Motor neuron (in vitro differentiated cells): ENCODE measurements around the gene TMIE. TPM values are rescaled to one million over a fixed set of nuclear protein-coding genes. Genes with fewer than 3 reads are reported as not detected.
A peak's percentile ranks its signal among the peaks of the same experiment; 100 is the strongest.
"Not testable (repeated sequence)": the region's sequence is repeated elsewhere in the genome, so short reads cannot be mapped to it uniquely, and the experiment has no call there.

Source experiments
- ATAC-seq, 8 experiments: fragments of 200-7000 bp; cut with Tn5 transposase; replicated peaks in 6 of 8; 2 replicates each; pipeline ENCODE4 v1.8.0; 2021; ENCODE audit warnings: mild to moderate bottlenecking in 8 of 8, moderate library complexity in 8 of 8
- H3K27ac ChIP-seq, 2 donors: fragments of 250-450 bp; sonication (Bioruptor Pico); 2 replicates each; pipeline ENCODE4 v1.9.0; 2021; ENCODE audit warnings: antibody characterized with exemption in 2 of 2, mild to moderate bottlenecking in 2 of 2, moderate library complexity in 1 of 2
- H3K4me1 ChIP-seq, 2 donors: fragments of 250-450 bp; sonication (Bioruptor Pico); replicated peaks in 1 of 2; 2 replicates each; pipeline ENCODE4 v1.6.1; 2021; ENCODE audit warnings: antibody characterized with exemption in 2 of 2, mild to moderate bottlenecking in 2 of 2, moderate library complexity in 1 of 2
- H3K4me3 ChIP-seq, 5 donors: fragments of 250-450 bp; sonication (Bioruptor Pico); 2 replicates each; pipeline ENCODE4 v1.9.0; 2021; ENCODE audit warnings: antibody characterized with exemption in 5 of 5, mild to moderate bottlenecking in 5 of 5, moderate library complexity in 4 of 5
- WGBS, 10 experiments: fragments of 450-650 bp; shearing (Covaris generic); methylation state at CpG; one replicate each; pipeline ENCODE4 v1.0.0; 2022; 5-methylcytosine and 5-hydroxymethylcytosine counted together
- in situ Hi-C, 9 experiments: fragments of 400-800 bp; cut with MboI; loops; one replicate each; pipeline ENCODE4 v1.15.0; 2021; ENCODE audit warnings: low sequenced_read_pairs in 9 of 9, low pct_unique_long_range_greater_than_20kb in 2 of 9; ENCODE audit not compliant: unreplicated experiment in 9 of 9
- total RNA-seq, 8 experiments: library from RNA; unstranded; fragments of 300-600 nt; gene quantifications; 2 replicates each; pipeline versions ENCODE4 v1.2.3 to v1.2.4, GENCODE V29; 2022

The TMIE gene
- total RNA-seq, 8 experiments from 2014 or later: 0.25 to 2.6 (median 0.82) TPM; not detected in 2

DNA sequence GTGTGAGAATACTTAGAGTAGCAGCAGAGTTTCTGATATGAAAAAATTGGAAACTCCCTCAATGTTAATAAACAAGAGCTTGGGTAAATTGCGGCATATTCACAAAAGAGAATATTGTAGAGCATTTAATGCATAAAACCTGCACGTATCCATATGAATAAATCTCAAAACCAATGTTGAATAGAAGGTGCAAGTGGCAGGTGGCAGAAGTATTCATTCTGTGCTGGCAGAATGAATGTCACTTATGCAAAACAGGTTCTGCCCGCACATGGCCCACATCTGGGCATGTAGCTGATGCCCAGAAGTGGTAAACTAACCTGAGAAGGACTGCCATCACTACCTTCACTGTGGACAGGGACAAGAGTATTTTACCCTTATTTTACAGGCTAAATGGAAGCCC is 30.6 kb downstream of the TMIE start:
- ATAC-seq: no peak
- 44 to 100% (median 95%) methylated on average over 1 to 3 of the region's 3 CpGs; no CpG with 5 or more reads in 3 of the 10 experiments for WGBS, 10 experiments
- Histone ChIP-seq H3K4me1 (no peaks in the 10 kb centered on the region), H3K27ac (no peak overlapping the region), H3K4me3 (no peak overlapping the region)
- in situ Hi-C loops: loop anchor here in 1 of 9 experiments (25.0 kb wide), 1 partner anchor 106 kb away; no protein-coding TSS in a partner anchor

DNA sequence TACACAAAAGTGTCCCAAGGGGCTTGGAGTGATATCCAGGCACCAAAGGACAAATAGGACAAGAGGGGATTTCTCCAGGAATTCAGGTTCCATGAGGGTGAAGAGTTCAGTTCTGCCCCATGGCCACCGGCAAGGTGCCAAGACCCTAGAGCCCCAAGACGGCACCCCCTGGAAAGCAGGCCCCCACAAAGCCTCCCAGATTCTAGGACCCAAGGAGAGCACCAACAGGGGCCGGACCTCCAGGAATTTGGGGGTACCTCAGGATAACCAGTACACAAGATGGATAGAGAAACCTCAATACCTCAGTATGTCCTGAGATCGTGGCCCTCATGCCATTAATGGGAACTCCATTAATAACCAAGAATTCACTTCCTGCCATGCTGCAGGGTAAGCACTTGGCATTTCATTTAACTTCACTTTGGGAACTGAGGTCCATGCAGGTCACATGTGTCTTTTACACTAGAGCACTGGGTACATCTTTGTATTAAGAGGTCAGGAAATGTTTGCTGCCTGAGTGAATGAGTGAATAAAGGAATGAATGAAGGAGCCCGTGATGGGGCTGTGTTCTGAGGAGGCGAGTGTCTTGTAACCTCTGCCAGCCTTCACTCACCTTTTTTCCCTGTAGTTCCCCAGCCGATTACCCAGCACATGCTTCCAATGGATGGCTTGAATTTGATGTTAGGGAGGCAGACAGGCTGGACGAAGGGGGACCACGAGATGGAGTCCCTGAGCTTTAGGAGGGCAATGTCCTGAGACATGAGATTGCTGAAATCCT is 32.0 kb downstream of the TMIE start:
- Histone ChIP-seq H3K4me1 (no peaks in the 10 kb centered on the region), H3K27ac (no peak overlapping the region), H3K4me3 (no peak overlapping the region)
- no peak for ATAC-seq
- in situ Hi-C loops: loop anchor here in 1 of 9 experiments (25.0 kb wide), 1 partner anchor 104 kb away; no protein-coding TSS in a partner anchor
- WGBS, 10 experiments: 0 to 100% (median 70%) methylated on average over 1 to 7 of the region's 9 CpGs; no CpG with 5 or more reads in 2 of the 10 experiments

DNA sequence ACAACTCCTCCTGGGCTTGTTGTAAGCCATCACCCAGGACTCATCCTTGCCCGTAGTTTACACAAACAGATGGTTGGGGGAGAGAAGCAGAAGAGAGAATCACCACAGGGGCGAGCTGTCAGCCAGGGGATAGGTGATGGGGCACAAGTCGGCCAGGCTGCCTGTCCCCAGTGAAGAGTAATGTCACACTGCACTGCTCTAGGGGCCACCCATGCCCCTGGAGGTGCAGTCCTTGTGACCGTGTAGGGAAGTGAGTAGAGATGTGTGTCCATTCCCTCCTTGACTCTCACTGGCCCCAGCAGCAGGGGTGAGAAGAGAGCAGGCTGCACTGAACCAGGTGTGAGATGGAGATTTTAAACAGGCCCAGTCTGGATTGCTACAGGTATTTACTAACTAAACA is 33.6 kb downstream of the TMIE start:
- Histone ChIP-seq H3K27ac (no peak overlapping the region), H3K4me1 (no peaks in the 10 kb centered on the region), H3K4me3 (no peak overlapping the region)
- 13 to 56% (median 45%) methylated on average over 1 to 3 of the region's 4 CpGs; no CpG with 5 or more reads in 4 of the 10 experiments for WGBS, 10 experiments
- in situ Hi-C loops: loop anchor here in 1 of 9 experiments (25.0 kb wide), 1 partner anchor 103 kb away; no protein-coding TSS in a partner anchor
- ATAC-seq: no peak

DNA sequence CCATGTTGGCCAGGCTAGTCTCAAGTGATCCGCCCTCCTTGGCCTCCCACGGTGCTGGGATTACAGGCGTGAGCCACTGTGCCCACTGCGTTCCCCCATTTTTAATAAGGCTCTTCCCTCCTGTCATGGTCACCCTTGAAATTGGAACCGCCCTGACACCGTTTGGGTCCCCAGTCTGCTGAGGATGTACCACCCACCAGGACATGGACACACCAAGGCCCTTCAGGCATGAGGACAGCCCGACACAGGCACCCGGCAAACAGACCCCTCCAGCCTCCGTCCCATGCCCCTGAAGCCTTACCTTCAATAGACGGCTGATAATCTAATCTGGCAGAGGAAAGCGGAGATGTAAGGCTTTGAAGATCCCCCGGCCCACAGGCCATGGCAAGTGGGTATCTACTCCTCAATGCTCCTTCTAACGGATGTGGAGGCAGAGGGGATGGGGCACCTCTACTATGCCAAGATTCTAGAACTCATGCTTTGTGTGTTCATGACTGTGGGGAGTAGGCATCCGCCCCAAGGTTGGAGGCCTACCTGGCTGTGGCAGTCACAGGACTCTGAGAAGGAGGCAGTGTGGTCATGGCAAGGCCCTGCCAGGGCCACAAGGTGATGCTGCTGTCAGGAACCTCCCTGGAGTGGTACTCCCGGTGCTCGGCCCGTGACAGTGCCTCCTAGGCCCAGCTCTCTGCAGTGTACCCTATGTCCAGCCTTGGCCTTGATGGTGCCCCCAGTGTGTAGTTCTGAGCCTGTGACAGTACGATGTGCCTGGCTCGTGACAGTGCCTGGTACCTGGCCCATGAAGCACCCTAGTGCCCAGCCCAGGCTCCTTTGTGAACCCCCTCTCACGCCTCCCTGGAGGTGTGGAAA is 35.0 kb downstream of the TMIE start:
- 20 to 100% (median 73%) methylated on average over 1 to 10 of the region's 20 CpGs; no CpG with 5 or more reads in 3 of the 10 experiments for WGBS, 10 experiments
- in situ Hi-C loops: loop anchor here in 1 of 9 experiments (25.0 kb wide), 1 partner anchor 101 kb away; no protein-coding TSS in a partner anchor
- no peak for ATAC-seq
- Histone ChIP-seq H3K27ac (no peak overlapping the region), H3K4me1 (no peaks in the 10 kb centered on the region), H3K4me3 (no peak overlapping the region)

DNA sequence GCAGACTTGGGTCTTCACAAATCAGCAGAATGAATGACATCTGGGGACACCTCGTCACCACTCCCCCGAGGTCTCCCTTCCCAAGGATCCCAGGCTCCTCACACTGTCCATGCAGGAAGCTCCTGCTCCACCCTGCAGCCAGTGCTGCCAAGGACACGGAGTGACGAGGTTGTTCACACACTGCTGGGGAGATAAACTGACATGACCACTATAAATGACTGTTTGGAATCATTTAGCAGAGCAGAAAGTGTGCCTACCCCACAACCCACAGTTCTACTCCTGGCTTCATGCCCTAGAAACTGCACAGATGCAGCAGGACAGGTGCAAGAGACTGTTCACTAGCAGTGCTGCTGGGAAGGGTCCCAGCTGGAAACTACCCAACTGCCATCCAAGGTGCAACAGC is 36.1 kb downstream of the TMIE start:
- no peaks in the 10 kb centered on the region for H3K4me1 ChIP-seq
- in situ Hi-C loops: loop anchor here in 1 of 9 experiments (25.0 kb wide), 1 partner anchor 100 kb away; no protein-coding TSS in a partner anchor
- 6 to 80% (median 60%) methylated on average over 1 to 2 of the region's 4 CpGs; no CpG with 5 or more reads in 5 of the 10 experiments for WGBS, 10 experiments
- no peak overlapping the region for H3K4me3 ChIP-seq
- ATAC-seq: no peak
- H3K27ac ChIP-seq: no peak overlapping the region

DNA sequence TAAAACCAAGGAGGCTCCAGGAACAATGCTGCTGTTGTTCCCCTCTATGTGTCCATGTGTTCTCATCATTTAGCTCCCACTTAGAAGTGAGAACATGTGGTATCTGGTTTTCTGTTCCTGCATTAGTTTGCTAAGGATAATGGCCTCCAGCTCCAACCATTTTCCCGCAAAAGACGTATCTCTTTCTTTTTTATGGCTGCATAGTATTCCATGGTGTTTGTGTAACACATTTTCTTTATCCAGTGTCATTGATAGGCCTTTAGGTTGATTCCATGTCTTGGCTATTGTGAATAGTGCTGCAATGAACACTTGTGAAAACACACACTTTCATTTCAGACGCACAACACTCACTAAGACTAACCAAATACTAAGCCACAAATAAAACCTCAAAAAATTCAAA is 38.4 kb downstream of the TMIE start:
- not testable (repeated sequence) for H3K27ac ChIP-seq, H3K4me1 ChIP-seq, H3K4me3 ChIP-seq, ATAC-seq
- in situ Hi-C loops: loop anchor here in 1 of 9 experiments (25.0 kb wide), 1 partner anchor 98 kb away; no protein-coding TSS in a partner anchor
- 64 to 100% (median 96%) methylated on average over 1 to 3 of the region's 3 CpGs; no CpG with 5 or more reads in 2 of the 10 experiments for WGBS, 10 experiments

DNA sequence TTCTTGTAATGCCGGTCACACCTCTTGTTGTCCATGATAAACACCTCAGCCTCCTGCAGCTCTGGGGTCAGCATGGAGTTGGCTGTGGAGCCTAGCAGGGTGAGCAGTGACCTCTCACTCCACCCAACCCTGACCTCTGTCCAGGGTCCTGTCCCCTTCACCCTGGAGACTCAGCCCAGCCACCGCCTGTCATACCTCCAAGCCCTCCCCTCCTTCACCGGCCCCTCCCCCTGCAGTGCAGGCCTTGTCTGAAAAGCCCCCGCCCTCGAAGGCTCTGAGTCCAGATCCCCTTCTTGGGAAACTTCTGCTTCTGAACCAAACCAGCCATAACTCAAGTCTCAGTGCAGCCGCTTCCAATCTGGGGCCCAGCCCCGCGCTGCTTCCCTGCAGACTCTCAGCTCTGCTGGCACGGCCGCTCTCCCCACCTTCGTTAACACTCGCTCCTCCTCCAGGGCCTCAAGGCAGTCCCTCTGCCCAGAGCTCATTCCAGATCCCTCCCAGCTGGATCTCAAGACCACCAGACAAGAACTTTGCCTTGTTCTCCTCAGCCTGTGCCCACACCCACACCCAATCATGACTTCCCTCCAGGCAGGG is 41.9 kb downstream of the TMIE start:
- 10 to 100% (median 44%) methylated on average over 1 to 3 of the region's 12 CpGs; no CpG with 5 or more reads in 7 of the 10 experiments for WGBS, 10 experiments
- Histone ChIP-seq H3K27ac (no peak overlapping the region), H3K4me1 (no peaks in the 10 kb centered on the region), H3K4me3 (no peak overlapping the region)
- ATAC-seq: peak in 1 of 8 experiments; percentile 51
- in situ Hi-C loops: loop anchor here in 1 of 9 experiments (25.0 kb wide), 1 partner anchor 94 kb away; no protein-coding TSS in a partner anchor

DNA sequence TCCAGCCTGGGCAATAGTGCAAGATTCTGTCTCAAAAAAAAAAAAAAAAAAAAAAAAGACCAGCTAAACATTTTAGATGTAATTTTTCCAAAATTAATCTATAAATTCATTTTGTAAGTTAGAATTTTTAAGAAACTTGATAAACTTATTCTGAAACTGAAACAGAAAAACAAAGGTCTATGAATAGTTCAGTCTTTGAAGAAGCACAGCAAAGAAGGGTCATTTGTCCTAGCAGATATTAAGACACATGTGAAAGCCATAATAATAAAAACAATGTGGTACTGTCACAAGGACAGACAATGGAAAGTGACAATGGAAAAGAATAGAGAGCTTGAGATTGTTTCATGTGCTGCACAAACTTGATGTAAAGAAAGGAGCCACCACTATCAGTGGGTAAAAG is 45.5 kb downstream of the TMIE start:
- Histone ChIP-seq H3K4me1 (no peaks in the 10 kb centered on the region), H3K4me3 (no peak overlapping the region), H3K27ac (no peak overlapping the region)
- ATAC-seq: no peak
- in situ Hi-C loops: loop anchor here in 1 of 9 experiments (25.0 kb wide), 1 partner anchor 91 kb away; no protein-coding TSS in a partner anchor

DNA sequence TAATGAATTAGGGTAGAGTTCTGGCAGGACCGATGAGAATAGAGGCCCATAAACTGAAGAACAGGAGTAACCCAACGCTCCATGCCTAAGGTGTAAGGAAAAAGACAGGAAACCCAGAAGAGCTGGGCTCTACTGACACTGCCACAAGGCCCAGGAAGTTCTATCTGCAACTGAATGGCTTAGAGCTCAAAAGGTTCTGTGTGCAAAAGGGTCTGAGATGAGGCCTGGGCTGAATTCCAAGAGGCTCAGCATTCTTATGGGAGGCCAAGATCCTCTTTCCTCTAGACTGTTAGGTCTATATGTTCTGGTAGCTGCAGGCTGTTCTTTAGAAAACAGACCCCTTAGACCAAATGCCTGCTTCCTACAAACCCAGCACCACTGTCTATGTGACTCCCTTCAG is 47.0 kb downstream of the TMIE start:
- Histone ChIP-seq H3K4me3 (no peak overlapping the region), H3K27ac (no peak overlapping the region), H3K4me1 (no peaks in the 10 kb centered on the region)
- in situ Hi-C loops: loop anchor here in 1 of 9 experiments (25.0 kb wide), 1 partner anchor 89 kb away; no protein-coding TSS in a partner anchor
- no peak for ATAC-seq
- 25 to 90% (median 69%) methylated on average over 1 to 2 of the region's 2 CpGs; no CpG with 5 or more reads in 2 of the 10 experiments for whole genome bisulfite sequencing, 10 experiments

DNA sequence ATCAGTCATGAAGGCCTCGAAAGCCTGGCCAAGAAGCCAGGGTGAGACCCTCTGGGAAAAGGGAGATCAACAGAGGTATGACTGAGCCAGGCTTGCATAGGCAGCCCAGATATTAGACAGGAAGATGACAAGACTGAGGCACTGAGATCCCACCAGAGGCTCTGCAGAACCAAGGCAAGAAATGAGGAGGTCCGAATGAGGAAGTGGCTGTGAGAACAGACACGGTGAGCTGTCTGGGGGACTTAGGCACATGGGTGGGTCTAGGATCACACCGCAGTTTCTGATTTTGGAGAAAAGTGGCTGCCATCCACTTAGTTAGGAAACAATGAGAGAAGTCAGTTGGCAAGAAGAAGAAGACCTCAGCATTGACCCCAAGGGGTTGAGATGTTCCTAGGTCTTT is 47.9 kb downstream of the TMIE start:
- Histone ChIP-seq H3K4me1 (no peaks in the 10 kb centered on the region), H3K27ac (no peak overlapping the region), H3K4me3 (no peak overlapping the region)
- no peak for ATAC-seq
- in situ Hi-C loops: loop anchor here in 1 of 9 experiments (25.0 kb wide), 1 partner anchor 88 kb away; no protein-coding TSS in a partner anchor
- WGBS, 10 experiments: 67 to 100% (median 87%) methylated on average over 1 to 3 of the region's 4 CpGs; no CpG with 5 or more reads in 4 of the 10 experiments

DNA sequence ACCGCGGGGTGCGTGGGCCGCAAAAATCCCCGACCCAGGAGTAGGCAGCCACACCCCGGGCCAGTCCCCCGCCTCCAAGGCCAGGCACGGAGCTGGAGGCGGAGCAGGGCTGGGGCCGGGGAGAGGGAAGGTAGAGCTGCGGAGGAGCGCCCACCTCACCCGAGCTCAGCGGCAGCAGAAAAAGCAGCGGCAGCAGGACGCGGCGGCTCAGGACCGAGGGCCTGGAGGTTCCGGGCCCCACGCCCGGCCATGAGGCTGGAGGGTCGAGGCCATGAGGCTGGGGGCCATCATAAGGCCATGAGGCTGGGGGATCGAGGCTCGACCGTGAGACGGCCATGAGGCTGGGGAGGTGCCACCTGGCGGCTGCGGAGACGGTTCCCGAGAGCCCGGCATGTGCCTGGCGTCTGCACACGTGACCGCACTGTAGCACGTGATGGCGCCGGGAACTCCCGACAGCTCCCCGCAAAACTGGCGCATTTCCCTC is 49.4 kb downstream of the TMIE start:
- WGBS, 10 experiments: 60 to 100% (median 93%) methylated on average over 1 to 10 of the region's 41 CpGs; no CpG with 5 or more reads in 7 of the 10 experiments
- no peaks in the 10 kb centered on the region for H3K4me1 ChIP-seq
- no peak overlapping the region for H3K27ac ChIP-seq
- in situ Hi-C loops: loop anchor here in 1 of 9 experiments (10.0 kb wide), 1 partner anchor 64 kb away; no protein-coding TSS in a partner anchor
- H3K4me3 ChIP-seq: no peak overlapping the region
- ATAC-seq: no peak

DNA sequence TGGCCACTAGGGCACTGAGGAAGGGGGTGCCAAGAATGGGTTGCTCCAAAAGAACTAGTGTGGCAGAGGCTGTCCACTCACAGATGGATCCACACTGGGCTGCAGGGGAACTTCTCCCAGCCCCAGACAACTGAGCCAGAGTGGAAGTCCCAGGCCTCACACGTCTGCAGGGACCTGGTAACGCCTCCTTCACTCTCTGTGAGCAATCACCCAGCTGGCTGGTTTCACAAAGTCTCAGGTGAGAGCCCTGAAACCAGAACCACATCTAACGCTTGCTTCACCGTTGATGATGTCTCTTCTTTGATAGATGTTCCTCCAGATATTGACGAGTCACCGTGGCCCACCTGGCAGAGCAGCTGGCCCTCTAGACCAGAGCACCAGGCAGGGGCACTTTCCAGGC is 51.9 kb downstream of the TMIE start:
- H3K4me1 ChIP-seq, H3K27ac ChIP-seq, H3K4me3 ChIP-seq, ATAC-seq: not testable (repeated sequence)
- 40% methylated on average over 1 of the region's 6 CpGs; no CpG with 5 or more reads in 9 of the 10 experiments for WGBS, 10 experiments
- in situ Hi-C loops: loop anchor here in 1 of 9 experiments (10.0 kb wide), 1 partner anchor 62 kb away; no protein-coding TSS in a partner anchor
